ENCODE results near the gene PODN.

Gene PODN

GRCh38 chr1:53115403-53116306 lies 53.6 kb downstream of the PODN start:
- DNase-seq (ENCODE audit: low read depth), result no peak

GRCh38 chr1:53116307-53116810 lies 54.3 kb downstream of the PODN start:
- no peak for DNase-seq (ENCODE audit: low read depth)

DNA sequence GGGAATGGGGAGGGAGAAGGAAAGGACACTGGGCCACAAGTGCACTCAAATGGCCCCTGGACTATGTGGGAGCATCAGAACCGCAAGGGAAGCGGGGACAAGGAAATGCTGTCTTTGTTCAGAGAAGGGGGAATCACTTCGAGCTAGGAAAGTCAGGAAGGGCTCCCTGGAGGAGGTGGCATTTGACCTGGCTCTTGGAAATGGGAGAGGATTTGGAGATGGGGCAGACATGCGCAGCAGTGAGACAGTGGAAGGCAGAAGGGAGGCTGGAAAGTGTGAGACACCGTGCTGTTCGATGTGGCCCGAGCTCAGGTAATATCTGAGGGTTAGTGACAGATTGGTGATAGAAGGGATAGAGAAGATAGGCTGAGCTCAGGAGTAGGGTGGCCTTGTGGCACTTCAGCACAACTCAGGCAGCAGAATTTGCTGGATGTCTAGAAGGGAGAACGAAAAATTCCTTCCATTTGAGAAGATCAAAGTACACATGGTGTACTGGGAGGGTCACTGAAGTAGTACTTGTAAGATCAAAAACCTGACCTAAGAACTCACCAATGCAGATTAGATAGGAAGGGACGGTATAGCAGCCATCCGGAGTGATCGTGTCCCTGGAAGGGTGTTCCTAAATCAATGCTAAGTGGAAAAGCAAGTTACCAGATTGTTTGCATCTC lies 55.1 kb downstream of the PODN start:
- DNase-seq (ENCODE audit: low read depth), result no peak

DNA sequence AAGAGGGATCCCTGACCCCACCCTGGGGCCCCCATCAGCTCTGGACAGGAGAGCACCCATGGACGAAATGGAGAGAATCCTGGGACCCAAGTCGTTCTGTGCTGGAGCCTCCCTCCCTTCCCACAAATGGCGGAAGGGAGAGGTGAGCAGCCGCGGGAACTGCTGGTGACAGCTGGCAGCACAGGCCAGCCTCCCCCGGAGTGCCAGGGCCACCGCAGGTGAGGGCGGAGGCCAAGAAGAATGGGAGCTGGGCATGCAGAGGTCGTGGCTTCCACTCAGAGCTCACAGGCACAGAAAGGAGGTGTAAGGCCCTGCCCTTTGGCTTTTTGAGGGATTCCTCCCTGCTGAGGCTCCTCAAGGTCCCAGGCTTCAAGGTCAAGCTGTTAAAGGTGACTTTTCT lies 55.8 kb downstream of the PODN start:
- no peak for DNase-seq (ENCODE audit: low read depth)

GRCh38 chr1:53120659-53121058 lies 58.6 kb downstream of the PODN start:
- no peak for DNase-seq (ENCODE audit: low read depth)

GRCh38 chr1:53121319-53122172 lies 59.5 kb downstream of the PODN start:
- DNase-seq (ENCODE audit: low read depth), result no peak

DNA sequence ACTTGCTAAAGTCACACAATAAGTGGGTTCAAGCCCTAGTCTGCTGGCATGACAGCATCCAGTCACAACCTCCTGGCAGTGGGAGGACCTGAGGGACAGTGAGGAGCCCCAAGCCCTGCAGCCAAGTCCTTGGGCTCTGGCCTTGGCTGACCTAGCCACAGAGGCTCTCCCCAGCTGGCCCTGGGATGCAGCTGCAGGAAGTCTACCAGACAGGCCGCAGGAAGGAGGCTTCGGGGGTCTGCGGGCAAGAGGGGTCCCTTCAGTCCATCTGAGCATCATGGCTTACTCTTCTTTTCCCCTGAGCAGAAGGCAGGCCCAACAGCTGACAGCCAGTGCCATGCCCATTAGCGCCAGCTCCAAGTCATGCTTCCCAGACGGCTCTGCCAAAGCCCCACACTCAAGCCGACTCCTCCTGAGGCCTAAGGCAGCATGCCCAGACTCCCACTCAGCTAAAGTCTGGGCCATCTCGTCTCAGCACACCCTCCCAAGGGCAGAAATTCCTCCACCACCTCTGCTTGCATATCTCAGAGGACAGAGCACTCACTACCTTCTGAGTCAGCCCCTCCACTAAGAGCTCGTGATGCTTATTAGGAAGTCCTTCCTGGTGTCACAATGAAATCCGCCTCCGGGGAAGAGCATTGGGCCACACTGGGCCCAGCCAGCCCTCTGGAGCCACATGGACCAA lies 60.3 kb downstream of the PODN start:
- no peak for DNase-seq (ENCODE audit: low read depth)

DNA sequence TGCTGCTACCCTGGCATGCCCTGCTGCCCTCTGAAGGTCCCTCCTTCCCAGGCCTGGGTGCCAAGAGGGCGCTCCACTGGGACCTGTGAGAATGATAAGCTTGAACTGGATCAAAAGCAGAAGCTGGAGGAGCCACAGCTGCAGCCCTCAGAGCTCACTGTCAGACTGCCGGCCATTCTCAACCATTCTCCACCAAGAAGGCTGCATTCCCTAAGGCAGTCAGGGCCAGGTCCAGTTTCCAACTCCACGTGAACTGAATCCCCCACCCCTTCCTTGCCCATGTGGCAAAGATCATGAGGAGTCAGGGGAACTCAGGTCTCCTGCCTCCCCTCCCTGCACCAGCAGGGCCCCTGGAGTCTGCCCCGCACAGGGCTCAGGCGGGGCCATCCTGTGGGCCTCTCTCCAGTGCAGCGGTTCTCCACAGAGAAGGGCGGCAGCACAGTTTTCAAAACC lies 61.0 kb downstream of the PODN start:
- no peak for DNase-seq (ENCODE audit: low read depth)

- no peak for DNase-seq (ENCODE audit: low read depth)
Measured at GRCh38 chr1:53123453-53124140, 61.6 kb downstream of the PODN start.

DNA sequence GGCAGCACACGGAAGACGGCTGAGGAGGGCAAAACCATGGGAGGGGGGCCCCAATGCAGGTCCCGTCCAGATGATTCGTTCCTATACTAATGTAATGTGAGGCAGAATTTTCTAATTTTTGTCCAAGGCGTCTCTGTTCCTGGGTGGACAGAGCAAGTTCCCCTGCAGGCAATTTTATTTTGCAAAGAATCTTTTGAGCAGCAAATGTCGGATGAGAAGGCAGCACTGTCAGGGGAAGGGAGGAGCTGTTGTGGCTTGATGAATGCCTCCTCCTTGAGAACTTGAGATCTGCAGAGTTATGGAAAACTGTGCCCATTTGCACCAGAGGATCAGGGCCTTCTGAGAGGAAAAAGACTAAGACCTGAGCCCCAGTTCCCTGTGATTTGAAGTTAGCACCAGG lies 63.1 kb downstream of the PODN start:
- no peak for DNase-seq (ENCODE audit: low read depth)

DNA sequence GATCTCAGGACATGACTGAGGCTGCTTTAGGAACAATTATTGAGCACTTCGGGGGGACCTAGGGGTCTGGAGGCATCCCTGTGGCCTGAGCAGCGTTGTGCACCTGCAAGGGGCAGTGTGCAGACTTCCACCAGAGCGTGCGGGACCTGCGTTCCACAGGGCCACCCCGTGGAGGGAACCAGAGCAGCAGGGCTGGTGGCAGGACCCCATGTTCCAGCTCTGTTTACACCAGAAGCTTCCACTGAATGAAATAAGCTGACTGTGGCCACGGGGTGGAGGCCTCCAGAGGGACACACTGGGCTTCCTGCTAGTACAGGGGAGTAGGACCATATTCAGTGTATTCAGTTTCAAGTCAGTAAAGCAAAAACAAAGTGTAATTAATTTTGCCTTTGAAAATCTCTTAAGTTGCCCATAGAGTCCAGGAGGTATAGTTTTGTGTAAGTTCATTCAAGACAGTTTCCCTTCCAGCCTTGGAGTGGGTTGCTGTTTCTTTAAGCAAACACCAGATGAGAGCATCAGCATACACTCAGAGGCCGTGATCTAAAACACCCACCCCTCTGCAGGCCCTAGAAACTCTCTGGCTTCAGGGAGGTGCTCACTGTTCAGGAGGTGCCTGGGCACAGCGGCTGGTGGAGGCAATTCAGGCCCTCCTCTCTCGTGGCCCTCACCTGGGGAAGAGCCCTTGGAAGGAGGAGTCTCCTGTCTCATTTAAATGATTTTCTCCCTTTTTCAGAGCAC lies 63.8 kb downstream of the PODN start:
- DNase-seq (ENCODE audit: low read depth), result no peak

DNA sequence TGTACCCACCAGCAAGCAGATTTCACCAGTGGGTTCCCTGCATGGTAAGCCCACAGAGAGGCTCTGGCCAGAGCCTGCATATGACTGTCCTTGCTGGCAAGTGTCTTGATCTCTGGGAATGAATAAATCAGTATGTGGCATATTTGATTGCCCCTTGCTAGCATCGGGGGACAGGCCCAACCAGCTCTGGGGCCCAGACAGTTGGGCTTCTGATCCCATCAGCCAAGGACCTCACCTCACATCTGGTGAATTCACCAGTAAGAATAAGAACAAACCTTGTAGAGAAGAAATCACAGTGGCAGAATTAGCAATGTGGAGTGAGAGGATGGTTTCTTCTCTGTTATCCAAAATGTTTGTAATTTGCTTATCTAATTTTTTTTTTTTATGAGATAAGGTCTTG lies 64.5 kb downstream of the PODN start:
- DNase-seq (ENCODE audit: low read depth), result no peak

- no peak for DNase-seq (ENCODE audit: low read depth)
Measured at GRCh38 chr1:53127546-53127945, 65.5 kb downstream of the PODN start.

DNA sequence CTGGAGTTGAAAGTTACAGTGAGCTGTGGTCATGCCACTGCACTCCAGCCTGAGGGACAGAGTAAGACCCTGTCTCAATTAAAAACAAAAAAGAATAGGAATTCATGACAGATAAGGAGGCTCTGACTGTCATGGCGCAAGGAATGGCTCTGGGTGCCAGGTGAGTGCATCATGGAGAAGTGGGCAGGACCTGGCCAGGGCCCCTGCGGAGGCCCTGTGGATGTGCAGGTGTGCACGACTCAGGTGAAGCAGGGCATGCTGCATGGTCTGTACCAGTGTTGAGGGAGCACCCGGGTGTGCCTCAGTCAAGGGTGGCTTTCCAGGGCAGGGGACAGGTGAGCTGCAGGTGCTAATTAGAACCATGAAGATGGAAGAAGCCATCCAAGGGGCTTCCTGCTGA lies 66.4 kb downstream of the PODN start:
- no peak for DNase-seq (ENCODE audit: low read depth)

GRCh38 chr1:53129891-53130597 lies 68.0 kb downstream of the PODN start:
- no peak for DNase-seq (ENCODE audit: low read depth)

DNA sequence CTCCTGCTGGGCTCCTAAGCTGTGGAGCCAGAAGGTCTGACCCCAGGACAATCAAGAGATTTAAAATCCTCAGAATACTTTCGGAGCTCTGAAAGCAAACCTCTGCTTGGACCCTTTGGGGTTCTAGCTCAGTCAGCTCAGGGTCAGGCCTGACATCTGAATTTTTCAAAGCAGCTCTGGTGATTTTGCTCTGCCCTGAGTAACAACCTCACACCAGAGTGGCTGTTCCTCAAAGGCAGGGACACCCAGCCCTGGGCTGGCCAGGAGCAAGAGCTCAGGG lies 68.5 kb downstream of the PODN start:
- DNase-seq (ENCODE audit: low read depth), result no peak

- DNase-seq (ENCODE audit: low read depth), result no peak
Measured at GRCh38 chr1:53130878-53131589, 69.0 kb downstream of the PODN start.

DNA sequence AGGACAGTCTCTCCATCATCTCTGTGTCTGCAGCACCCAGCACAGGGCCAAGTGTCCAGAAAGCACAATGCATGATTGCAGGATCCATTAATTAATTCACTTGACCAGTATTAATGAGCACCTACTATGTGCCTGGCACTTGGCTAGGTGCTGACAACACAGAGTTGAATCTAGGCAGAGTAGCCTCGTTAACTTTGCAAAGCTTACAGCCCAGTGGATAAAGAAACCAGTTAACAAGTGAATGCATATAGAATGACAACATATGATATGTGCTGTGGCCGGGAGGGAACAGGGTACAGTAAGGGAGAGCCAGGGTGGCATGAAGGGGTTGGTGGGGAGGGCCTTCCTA lies 69.6 kb downstream of the PODN start:
- no peak for DNase-seq (ENCODE audit: low read depth)

DNA sequence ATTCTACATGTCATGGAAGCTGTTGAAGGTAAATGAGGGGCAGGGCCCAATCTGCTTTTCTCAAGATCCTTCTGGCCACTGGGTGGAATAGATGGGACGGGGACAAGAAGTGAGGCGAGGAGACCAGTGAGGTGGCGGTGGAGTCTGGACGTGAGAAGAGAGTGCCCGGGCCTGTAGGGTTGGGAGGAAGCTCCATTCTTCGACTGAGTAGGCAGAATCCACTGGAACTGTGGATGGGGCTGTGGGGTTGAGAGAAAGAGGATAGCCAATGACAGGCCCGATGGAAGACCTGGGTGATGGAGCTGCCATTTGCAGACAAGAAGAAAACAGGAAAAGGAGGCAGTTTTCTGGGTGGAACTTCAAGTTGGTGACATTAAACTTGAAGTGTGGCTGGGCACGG lies 70.2 kb downstream of the PODN start:
- DNase-seq (ENCODE audit: low read depth), result no peak
